A673 (cell line): ENCODE results near the gene DCAF8.

Experiments used
- CTCF ChIP-seq: fragments of 300-800, 200-600 bp; sonication (generic); conservative IDR thresholded peaks from 2 replicates; pipeline ENCODE4 v1.5.1; 2017; ENCODE audit warnings: low read depth, mild to moderate bottlenecking, antibody characterized with exemption, low read length, moderate library complexity, mixed read lengths
- EZH2 ChIP-seq: fragments of 200-600 bp; sonication (generic); IDR thresholded peaks from 2 replicates; pipeline ENCODE4 v1.6.1; 2017; ENCODE audit warnings: borderline replicate concordance, low read depth, mild to moderate bottlenecking, mixed read lengths, antibody characterized with exemption, low read length; ENCODE audit not compliant: poor library complexity, severe bottlenecking

GRCh38 chr1:160222546-160222945, 39.8 kb downstream of the DCAF8 start:
- TF ChIP-seq EZH2 (no peak), CTCF (no peak)
